Suprapubic skin (tissue), 4 donors: Measurements from ENCODE around the gene GUCA2A. TPM values are rescaled to one million over a fixed set of nuclear protein-coding genes. Genes with fewer than 3 reads are reported as not detected.

Experiments used
- DNase-seq, 2 donors: peaks; one replicate each; pipeline ENCODE4 v3.0.0-alpha.2; 2019; ENCODE audit warnings: low spot score in 2 of 2
- H3K27ac ChIP-seq: fragments of 200-600 bp; sonication (generic); one replicate; pipeline ENCODE4 v1.5.1; 2019
- H3K27me3 ChIP-seq: fragments of 200-600 bp; sonication (generic); one replicate; pipeline ENCODE4 v1.5.1; 2019
- H3K36me3 ChIP-seq: fragments of 200-600 bp; sonication (generic); one replicate; pipeline ENCODE4 v1.5.1; 2019
- H3K4me1 ChIP-seq: fragments of 200-600 bp; sonication (generic); one replicate; pipeline ENCODE4 v1.5.1; 2019
- H3K4me3 ChIP-seq: fragments of 200-600 bp; sonication (generic); one replicate; pipeline ENCODE4 v1.5.1; 2019; ENCODE audit warnings: mild to moderate bottlenecking
- H3K9me3 ChIP-seq: fragments of 200-600 bp; sonication (generic); one replicate; pipeline ENCODE4 v1.5.1; 2019
- CTCF ChIP-seq, 2 donors: fragments of 200-600 bp in 1 of 2; fragments of 450-650 bp in 1 of 2; sonication (generic) in 1 of 2; IDR thresholded peaks; one replicate each; pipeline ENCODE4 v1.5.1; 2016 to 2019; ENCODE audit warnings: antibody characterized with exemption in 2 of 2, mild to moderate bottlenecking in 1 of 2, moderate library complexity in 1 of 2
- EP300 ChIP-seq: sonication (generic); formaldehyde crosslinking; IDR thresholded peaks from one replicate; pipeline ENCODE4 v1.6.1; 2017; ENCODE audit warnings: antibody characterized with exemption
- POLR2A ChIP-seq, 2 donors: fragments of 450-650 bp; IDR thresholded peaks; one replicate each; pipeline ENCODE4 v1.6.1; 2017; ENCODE audit warnings: antibody characterized with exemption in 2 of 2, mild to moderate bottlenecking in 2 of 2, moderate library complexity in 2 of 2
- POLR2AphosphoS5 ChIP-seq, 3 donors: sonication (generic); formaldehyde crosslinking; IDR thresholded peaks; one replicate each; pipeline ENCODE4 v1.6.1; 2017; ENCODE audit warnings: antibody characterized with exemption in 3 of 3
- WGBS: methylation state at CpG from one replicate; pipeline ENCODE4 v1.1.5; 2018; 5-methylcytosine and 5-hydroxymethylcytosine counted together
- total RNA-seq, 4 donors: library from RNA; depleted of rRNA; stranded (reverse); fragments of >200 nt; gene quantifications; one replicate each; pipeline ENCODE4 v1.1.0, GENCODE V29; 2016

The GUCA2A gene
- total RNA-seq, 4 donors from 2014 or later = 1.4 TPM; not detected in 3

- H3K4me3 ChIP-seq = no peak overlapping the region
- no peak for TF ChIP-seq POLR2A (IDR thresholded peaks at IDR 0.05)
- no peak for TF ChIP-seq POLR2AphosphoS5 (IDR thresholded peaks at IDR 0.05)
- no peak for TF ChIP-seq CTCF (IDR thresholded peaks at IDR 0.05)
- TF ChIP-seq EP300 = no peak
- H3K9me3 ChIP-seq = no peaks in the 10 kb centered on the region
- H3K4me1 ChIP-seq = peaks cover 12% of the 10 kb centered on the region
- H3K27me3 ChIP-seq = peaks cover 46% of the 10 kb centered on the region
- WGBS = 79% methylated on average over 12 of the region's 12 CpGs
- no peaks in the 10 kb centered on the region for H3K36me3 ChIP-seq
- no peak for DNase-seq
- H3K27ac ChIP-seq = no peak overlapping the region
Measured at GRCh38 chr1:42144711-42145388, 19.7 kb downstream of the GUCA2A start.

GRCh38 chr1:42143896-42144710 is 20.4 kb downstream of the GUCA2A start:
- TF ChIP-seq CTCF (IDR thresholded peaks at IDR 0.05) = no peak
- no peak for TF ChIP-seq POLR2A (IDR thresholded peaks at IDR 0.05)
- no peak for TF ChIP-seq POLR2AphosphoS5 (IDR thresholded peaks at IDR 0.05)
- TF ChIP-seq EP300 = no peak
- H3K4me3 ChIP-seq = no peak overlapping the region
- H3K27me3 ChIP-seq = peaks cover 46% of the 10 kb centered on the region
- H3K4me1 ChIP-seq = peaks cover 12% of the 10 kb centered on the region
- 48% methylated on average over 13 of the region's 13 CpGs for WGBS
- no peak overlapping the region for H3K27ac ChIP-seq
- no peaks in the 10 kb centered on the region for H3K36me3 ChIP-seq
- DNase-seq = no peak
- H3K9me3 ChIP-seq = no peaks in the 10 kb centered on the region

GRCh38 chr1:42142894-42143675 is 21.5 kb downstream of the GUCA2A start:
- peaks cover 42% of the 10 kb centered on the region for H3K27me3 ChIP-seq
- DNase-seq = no peak
- H3K9me3 ChIP-seq = no peaks in the 10 kb centered on the region
- H3K36me3 ChIP-seq = no peaks in the 10 kb centered on the region
- no peak overlapping the region for H3K27ac ChIP-seq
- no peak overlapping the region for H3K4me3 ChIP-seq
- WGBS = 25% methylated on average over 4 of the region's 4 CpGs
- peaks cover 12% of the 10 kb centered on the region for H3K4me1 ChIP-seq
- no peak for TF ChIP-seq POLR2A (IDR thresholded peaks at IDR 0.05)
- no peak for TF ChIP-seq CTCF (IDR thresholded peaks at IDR 0.05)
- no peak for TF ChIP-seq EP300
- TF ChIP-seq POLR2AphosphoS5 (IDR thresholded peaks at IDR 0.05) = no peak

GRCh38 chr1:42141978-42142377 is 22.6 kb downstream of the GUCA2A start:
- peaks cover 38% of the 10 kb centered on the region for H3K27me3 ChIP-seq
- WGBS = 82% methylated on average over 5 of the region's 5 CpGs
- no peak overlapping the region for H3K4me3 ChIP-seq
- peaks cover 9% of the 10 kb centered on the region for H3K4me1 ChIP-seq
- H3K27ac ChIP-seq = no peak overlapping the region
- no peaks in the 10 kb centered on the region for H3K36me3 ChIP-seq
- H3K9me3 ChIP-seq = no peaks in the 10 kb centered on the region
- TF ChIP-seq CTCF (IDR thresholded peaks at IDR 0.05) (no peak), POLR2A (IDR thresholded peaks at IDR 0.05) (no peak), EP300 (no peak), POLR2AphosphoS5 (IDR thresholded peaks at IDR 0.05) (no peak)
- DNase-seq = no peak
